ENCODE data around the gene FNDC3B.
"Not testable (repeated sequence)": the region's sequence is repeated elsewhere in the genome, so short reads cannot be mapped to it uniquely, and the experiment has no call there.

Gene FNDC3B

GRCh38 chr3:172033396-172033795 lies 6.0 kb upstream of the FNDC3B start:
- DNase-seq = no peak

- peak in 1 of 2 experiments; percentile 45 for DNase-seq
Observed at GRCh38 chr3:172034786-172035685, 4.3 kb upstream of the FNDC3B start.

DNA sequence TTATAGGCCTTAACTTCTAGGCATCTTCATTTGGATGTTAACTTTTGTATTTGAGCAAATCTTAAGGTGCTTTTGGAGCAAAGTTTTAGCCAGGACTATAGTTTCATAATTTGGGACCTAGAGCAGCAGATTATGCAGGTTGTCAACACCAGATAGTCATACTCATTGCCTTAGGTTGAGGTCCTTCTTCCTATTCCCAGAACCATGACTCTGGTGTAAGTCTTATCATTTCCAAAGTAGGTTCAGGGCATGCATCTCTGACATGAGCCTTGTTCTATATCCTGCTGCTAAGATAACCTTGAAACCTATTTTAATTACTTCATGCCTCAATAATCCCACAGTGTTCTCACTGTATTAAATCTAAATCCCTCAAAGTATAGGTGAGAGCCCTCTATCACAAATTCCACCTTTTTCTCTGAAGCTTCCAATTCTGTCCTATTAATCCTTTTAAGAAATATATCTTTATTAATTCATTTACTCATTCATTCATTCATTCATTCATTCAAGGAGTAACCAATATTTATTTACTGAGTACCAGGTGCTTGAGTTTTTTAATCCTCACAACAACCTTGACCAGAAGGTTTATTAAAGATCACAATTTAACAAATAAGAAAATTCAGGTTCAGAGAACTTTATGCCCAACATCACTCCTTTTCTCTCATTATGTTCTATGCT lies 2.7 kb upstream of the FNDC3B start:
- no peak for DNase-seq

- DNase-seq = peak in 1 of 2 experiments; percentile 4
Observed at GRCh38 chr3:172038798-172039435, 461 bp upstream of the FNDC3B start.

GRCh38 chr3:172040078-172040980 lies 951 bp downstream of the FNDC3B start:
- peak; percentile 42 to 83 for DNase-seq

GRCh38 chr3:172040981-172041963 lies 1.9 kb downstream of the FNDC3B start:
- DNase-seq = no peak

GRCh38 chr3:172042136-172042662 lies 2.8 kb downstream of the FNDC3B start:
- no peak for DNase-seq

GRCh38 chr3:172042663-172043179 lies 3.3 kb downstream of the FNDC3B start:
- not testable (repeated sequence) for DNase-seq

DNA sequence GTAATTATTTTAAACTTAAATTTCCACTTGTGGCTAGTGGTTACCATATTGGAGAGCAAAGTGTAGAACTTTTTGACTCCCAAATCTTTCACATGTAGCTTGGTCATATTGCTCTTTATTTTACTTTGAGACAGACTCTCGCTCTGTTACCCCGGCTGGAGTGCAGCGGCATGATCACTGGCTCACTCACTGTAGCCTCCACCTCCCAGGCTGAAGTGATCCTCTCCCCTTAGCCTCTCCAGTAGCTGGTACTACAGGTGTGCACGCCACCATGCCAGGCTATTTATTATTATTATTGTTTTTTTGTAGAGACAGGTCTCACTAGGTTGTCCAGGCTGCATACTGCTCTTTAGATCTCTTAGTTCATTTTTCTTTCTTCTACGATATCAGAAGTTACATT lies 3.9 kb downstream of the FNDC3B start:
- DNase-seq = no peak

- DNase-seq = no peak
Observed at GRCh38 chr3:172043766-172044165, 4.4 kb downstream of the FNDC3B start.

- no peak for DNase-seq
Observed at GRCh38 chr3:172044833-172045585, 5.6 kb downstream of the FNDC3B start.

DNA sequence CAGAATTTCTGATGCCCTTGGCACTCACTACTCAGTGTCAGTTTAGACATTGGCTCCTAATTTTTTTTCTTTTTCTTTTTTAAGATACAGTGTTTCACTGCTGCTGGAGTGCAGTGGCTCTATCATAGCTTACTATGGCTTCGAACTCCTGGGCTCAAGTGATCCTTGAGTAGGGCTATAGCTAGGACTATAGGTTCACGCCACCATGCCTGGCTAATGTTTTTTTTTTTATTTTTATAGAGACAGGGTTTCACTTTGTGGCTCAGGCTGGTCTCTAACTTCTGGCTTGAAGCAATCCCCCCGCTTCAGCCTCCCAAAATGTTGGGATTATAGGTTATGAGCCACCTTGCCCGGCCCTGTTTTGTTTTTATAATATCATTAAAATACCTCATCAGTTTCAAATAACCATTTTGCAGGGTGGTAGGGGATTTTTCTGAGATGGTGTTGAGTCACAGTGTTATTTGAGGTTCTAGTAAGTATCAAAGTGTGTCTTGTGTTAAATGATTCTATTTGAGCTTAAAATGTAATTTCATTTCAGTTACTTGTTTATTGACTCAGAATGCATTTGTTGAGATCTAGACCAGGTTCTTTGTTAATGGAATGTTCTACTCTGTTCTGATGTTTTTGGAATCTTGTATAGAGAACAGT lies 7.0 kb downstream of the FNDC3B start:
- no peak for DNase-seq

DNA sequence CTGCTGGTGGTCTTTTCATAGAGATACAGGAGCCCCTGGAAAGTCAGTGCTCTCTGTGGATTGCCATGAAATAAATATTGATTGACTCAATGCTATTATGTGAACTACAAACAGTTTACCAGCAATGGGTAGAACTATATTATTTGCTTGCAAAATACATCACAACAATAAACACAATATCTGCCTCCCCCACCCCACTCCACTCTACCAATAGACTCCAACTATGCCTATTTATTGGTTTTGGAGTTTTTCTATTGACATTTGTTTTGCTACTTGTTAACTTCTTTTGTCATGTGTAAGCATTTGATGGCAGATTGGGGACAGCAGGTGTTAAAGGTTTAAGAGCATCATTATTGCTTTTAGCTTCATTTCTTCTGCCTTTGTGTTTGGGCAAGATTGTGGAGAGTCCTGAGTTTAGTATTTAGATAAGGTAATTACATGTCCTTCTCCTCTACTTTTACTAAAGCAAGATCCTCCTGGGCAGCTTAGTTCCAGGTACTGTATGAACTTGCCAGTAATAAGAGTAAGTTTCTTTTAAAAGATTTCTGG lies 8.3 kb downstream of the FNDC3B start:
- DNase-seq = no peak

DNA sequence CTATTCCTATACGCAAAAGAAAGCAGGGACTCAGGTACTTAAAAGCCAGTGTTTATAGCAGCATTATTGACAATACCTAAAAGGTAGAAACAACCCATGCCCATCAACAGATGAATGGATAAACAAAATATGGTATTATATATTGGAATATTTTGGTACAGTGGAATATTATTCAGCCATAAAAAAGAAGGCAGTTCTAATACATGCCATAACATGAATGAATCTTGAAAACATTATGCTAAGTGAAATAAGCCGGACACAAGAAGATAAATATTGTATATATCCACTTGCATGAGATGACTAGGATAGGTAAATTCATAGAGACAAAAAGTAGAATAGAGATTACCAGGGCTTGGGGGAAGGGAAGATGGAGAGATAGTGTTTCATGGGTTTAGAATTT lies 9.2 kb downstream of the FNDC3B start:
- DNase-seq = no peak

- DNase-seq = no peak
Observed at GRCh38 chr3:172051310-172051956, 12.1 kb downstream of the FNDC3B start.

GRCh38 chr3:172051957-172052354 lies 12.6 kb downstream of the FNDC3B start:
- no peak for DNase-seq

GRCh38 chr3:172052405-172052804 lies 13.0 kb downstream of the FNDC3B start:
- DNase-seq = no peak

DNA sequence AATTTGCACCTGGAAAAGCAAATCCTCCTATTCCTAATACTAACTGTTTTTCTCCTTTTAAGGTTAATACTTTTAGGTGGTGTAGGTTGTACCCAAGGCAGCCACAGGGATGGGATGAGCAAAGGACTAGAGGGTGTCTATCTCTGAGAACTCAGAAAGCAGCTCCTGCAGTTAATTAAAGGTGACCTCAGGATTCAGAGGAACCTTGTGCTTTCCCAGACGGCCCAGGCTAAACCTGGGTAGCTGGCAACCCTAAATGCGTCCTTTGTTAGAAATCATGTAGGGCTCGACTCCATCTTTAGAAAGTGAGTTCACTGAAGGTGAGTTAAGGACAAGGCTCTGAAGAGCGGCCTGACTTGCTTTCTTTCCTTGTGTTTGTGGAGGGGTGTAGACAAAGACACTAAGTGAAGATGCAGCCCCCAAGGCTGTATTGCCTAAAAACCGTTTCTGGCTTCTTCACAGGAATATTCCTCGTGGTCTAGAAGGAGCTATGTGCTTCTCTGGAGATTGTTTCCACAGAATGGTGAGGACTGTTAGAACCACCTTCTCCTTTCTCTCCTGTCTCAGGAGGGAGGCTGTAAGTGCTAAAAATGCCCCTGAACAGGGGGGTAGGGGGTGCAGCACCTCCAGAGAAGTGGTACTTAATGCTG lies 14.9 kb downstream of the FNDC3B start:
- no peak for DNase-seq
